Coronary artery (tissue), 2 donors: ENCODE data around the gene CNTN2.

Experiments
- DNase-seq: peaks from one replicate; pipeline ENCODE4 v3.0.0-alpha.2; 2017; ENCODE audit warnings: low spot score
- H3K27ac ChIP-seq, 2 donors: fragments of 200-600 bp; sonication (generic); one replicate each; pipeline ENCODE4 v1.5.1; 2016 to 2019
- H3K4me3 ChIP-seq: fragments of 200-600 bp; sonication (generic); 2 replicates; pipeline ENCODE4 v1.5.1; 2016; ENCODE audit warnings: mild to moderate bottlenecking, moderate library complexity
- CTCF ChIP-seq: fragments of 200-600 bp; sonication (generic); IDR thresholded peaks from one replicate; pipeline ENCODE4 v1.5.1; 2019; ENCODE audit warnings: antibody characterized with exemption

CNTN2 gene

GRCh38 chr1:205041998-205042910, 758 bp upstream of the CNTN2 start:
- DNase-seq = no peak
- no peak overlapping the region for H3K4me3 ChIP-seq
- no peak overlapping the region for H3K27ac ChIP-seq
- TF ChIP-seq CTCF = no peak

DNA sequence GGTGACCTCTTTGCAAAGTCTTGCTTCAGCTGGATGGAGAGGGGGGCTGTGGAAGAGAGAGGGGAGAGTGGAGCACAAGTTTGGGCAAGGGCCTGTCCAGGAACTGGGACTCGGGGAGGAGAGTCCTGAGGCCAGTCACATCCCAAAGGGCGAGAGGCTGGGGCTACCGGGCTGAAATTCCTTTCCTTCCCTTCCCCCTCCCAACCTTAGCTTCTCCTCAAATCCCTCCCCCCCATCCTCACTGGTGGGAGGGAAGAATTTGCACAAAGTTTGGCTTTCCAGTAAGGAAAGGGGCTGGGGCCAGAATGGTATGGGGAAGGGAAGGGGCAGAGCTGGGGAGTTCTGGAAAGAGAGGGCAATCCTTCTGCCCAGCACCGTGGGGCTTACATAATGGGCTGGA, 854 bp downstream of the CNTN2 start:
- no peak for TF ChIP-seq CTCF
- no peak for DNase-seq
- Histone ChIP-seq H3K4me3 (no peak overlapping the region), H3K27ac (no peak overlapping the region)

GRCh38 chr1:205044741-205045140, 1.7 kb downstream of the CNTN2 start:
- Histone ChIP-seq H3K4me3 (no peak overlapping the region), H3K27ac (no peak overlapping the region)
- DNase-seq = no peak
- no peak for TF ChIP-seq CTCF

DNA sequence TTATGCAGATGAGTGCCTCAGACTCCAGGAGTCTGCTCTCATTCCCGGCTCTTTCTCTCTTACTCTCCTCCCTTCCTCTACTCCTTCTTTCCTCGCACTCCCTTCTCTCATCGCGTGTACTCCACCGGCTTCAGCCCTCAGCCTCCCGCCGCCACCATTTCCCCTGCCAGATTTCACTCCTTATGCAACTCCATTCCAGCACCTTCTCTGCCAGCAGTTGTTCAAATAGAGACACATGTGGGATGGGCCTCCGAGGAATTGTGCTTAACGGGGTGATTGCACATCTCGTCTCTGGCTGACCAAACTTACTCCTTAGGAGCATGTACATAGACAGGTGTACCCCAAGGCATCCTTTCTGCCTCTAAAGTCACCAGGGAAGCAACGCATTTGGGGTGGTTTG, 2.1 kb downstream of the CNTN2 start:
- DNase-seq = no peak
- Histone ChIP-seq H3K27ac (no peak overlapping the region), H3K4me3 (no peak overlapping the region)
- TF ChIP-seq CTCF = no peak

DNA sequence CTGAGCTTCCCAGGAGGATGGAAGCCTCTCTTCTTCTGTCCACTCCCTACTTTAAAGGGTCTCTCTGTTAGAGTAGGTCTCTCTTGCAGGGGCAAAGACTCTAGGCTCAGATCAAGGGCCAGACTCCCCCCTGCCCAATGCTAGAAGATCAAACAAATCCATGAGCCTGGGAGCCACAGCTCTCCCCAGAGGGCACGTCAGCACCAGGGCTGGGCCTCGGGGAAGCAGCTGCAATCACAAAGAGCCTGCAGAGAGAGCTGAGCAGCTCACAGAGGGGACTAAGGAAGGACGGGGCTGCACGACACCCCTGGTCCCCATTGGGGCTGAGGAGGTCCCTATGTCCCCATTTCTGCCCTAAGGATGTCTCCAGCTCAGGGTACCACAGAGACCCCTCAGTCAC, 3.9 kb downstream of the CNTN2 start:
- no peak for TF ChIP-seq CTCF
- Histone ChIP-seq H3K27ac (no peak overlapping the region), H3K4me3 (no peak overlapping the region)
- DNase-seq = no peak

- no peak for DNase-seq
- Histone ChIP-seq H3K4me3 (no peak overlapping the region), H3K27ac (no peak overlapping the region)
- no peak for TF ChIP-seq CTCF
These were observed 4.8 kb downstream of the CNTN2 start for GRCh38 chr1:205047764-205048231.

DNA sequence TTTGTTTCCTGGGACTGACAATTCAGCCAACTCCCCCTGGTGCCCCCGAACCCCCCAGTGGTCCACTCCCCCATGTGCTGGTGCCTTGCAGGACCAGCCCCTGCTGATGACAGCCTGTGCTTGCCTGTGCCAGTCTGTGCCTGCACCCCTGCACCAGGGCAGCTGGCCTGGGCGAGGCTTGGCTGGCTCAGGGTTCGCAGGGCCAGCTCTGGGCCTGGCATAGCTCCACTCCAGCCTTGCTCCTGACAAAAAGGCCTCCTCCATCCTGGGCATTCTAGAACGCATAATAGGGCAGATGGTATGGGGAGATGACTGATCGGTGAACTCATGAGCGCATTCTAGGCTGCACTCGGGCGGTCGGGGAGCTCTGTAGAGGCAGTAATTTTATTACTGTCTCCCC, 5.4 kb downstream of the CNTN2 start:
- H3K27ac ChIP-seq = no peak overlapping the region
- no peak for DNase-seq
- H3K4me3 ChIP-seq = no peak overlapping the region
- no peak for TF ChIP-seq CTCF
